Panc1 (cell line): ENCODE results near the gene KLF15. TPM values are rescaled to one million over a fixed set of nuclear protein-coding genes. Genes with fewer than 3 reads are reported as not detected.

Experiments used
- ATAC-seq: fragments of 200-7000 bp; cut with Tn5 transposase; 2 replicates; pipeline ENCODE4 v1.9.1; 2020; ENCODE audit warnings: mild to moderate bottlenecking, moderate library complexity
- BruUV-seq: library from RNA; stranded (reverse); fragments of 400-500 nt; replicated peaks from 2 replicates; lab custom pipeline; 2021; lab: Mats Ljungman, UMichigan
- CTCF ChIA-PET: fragments of 300-600 bp; sonication (Branson Sonifier 250); formaldehyde crosslinking; loops from one replicate; lab custom pipeline; 2022; ENCODE audit warnings: antibody characterized with exemption; lab: Charles Lee
- POLR2A ChIA-PET: fragments of 300-600 bp; sonication (Branson Sonifier 250); formaldehyde crosslinking; loops from one replicate; lab custom pipeline; 2022; ENCODE audit warnings: antibody characterized with exemption; lab: Charles Lee
- DNase-seq: peaks from one replicate; pipeline ENCODE4 v3.0.0-alpha.2; 2010; ENCODE audit warnings: low read depth, low spot score
- H3K27ac ChIP-seq: 2 replicates; pipeline ENCODE4 v1.5.1; 2011; ENCODE audit warnings: mild to moderate bottlenecking, low read length, inconsistent platforms
- H3K27me3 ChIP-seq: fragments of 200-500 bp; sonication (Bioruptor generic); 2 replicates; pipeline ENCODE4 v1.6.0; 2014; ENCODE audit warnings: low read length, inconsistent platforms; ENCODE audit not compliant: control insufficient read depth, insufficient read depth
- H3K36me3 ChIP-seq: fragments of 200-500 bp; sonication (Bioruptor generic); 2 replicates; pipeline ENCODE4 v1.5.1; 2014; ENCODE audit warnings: inconsistent platforms, mild to moderate bottlenecking, low read length, moderate library complexity; ENCODE audit not compliant: control insufficient read depth, insufficient read depth
- H3K4me1 ChIP-seq: 2 replicates; pipeline ENCODE4 v1.5.1; 2011; ENCODE audit warnings: inconsistent platforms, mild to moderate bottlenecking, low read length, moderate library complexity; ENCODE audit not compliant: control insufficient read depth, insufficient read depth
- H3K4me3 ChIP-seq, 2 experiments: 2 replicates each; pipeline ENCODE4 v1.5.1; 2011 to 2012; ENCODE audit warnings: low read depth in 2 of 2, low read length in 2 of 2, mild to moderate bottlenecking in 2 of 2, inconsistent platforms in 1 of 2, moderate library complexity in 1 of 2
- H3K9me3 ChIP-seq: fragments of 200-500 bp; sonication (Bioruptor generic); 2 replicates; pipeline ENCODE4 v1.5.1; 2014; ENCODE audit warnings: low read depth, mild to moderate bottlenecking, inconsistent platforms, low read length, moderate library complexity; ENCODE audit not compliant: control insufficient read depth, insufficient read depth
- CTCF ChIP-seq: fragments of 450-650 bp; IDR thresholded peaks from 2 replicates; pipeline ENCODE4 v1.5.1; 2017; ENCODE audit warnings: mild to moderate bottlenecking
- POLR2AphosphoS5 ChIP-seq: IDR thresholded peaks from 2 replicates; pipeline ENCODE4 v1.6.1; 2012; ENCODE audit warnings: mild to moderate bottlenecking, low read depth, low read length, moderate library complexity
- SIN3A ChIP-seq: IDR thresholded peaks from 2 replicates; pipeline ENCODE4 v1.6.1; 2012; ENCODE audit warnings: low read depth, mild to moderate bottlenecking, low read length, moderate library complexity, borderline replicate concordance; ENCODE audit not compliant: insufficient read depth
- TCF7L2 ChIP-seq: IDR thresholded peaks from 2 replicates; pipeline ENCODE4 v1.6.1; 2011; ENCODE audit warnings: mild to moderate bottlenecking, low read depth, low read length, inconsistent platforms
- in situ Hi-C: cut with HindIII; loops from 2 replicates; pipeline ENCODE4 v1.10.0; 2016; ENCODE audit warnings: low sequenced_read_pairs, low pct_unique_long_range_greater_than_20kb
- intact Hi-C: fragments of 100-400 bp; cut with micrococcal nuclease; formaldehyde crosslinking; loops from one replicate; pipeline ENCODE4 v1.10.0; 2022; ENCODE audit not compliant: unreplicated experiment
- total RNA-seq: library from RNA; stranded (reverse); gene quantifications from one replicate; pipeline ENCODE4 v1.2.1, GENCODE V29; 2021; ENCODE audit not compliant: unreplicated experiment
- TF ChIP-seq, protein P1 (sequence below), 2 experiments: IDR thresholded peaks; 2 replicates each; pipeline ENCODE4 v1.6.1; 2011 to 2012; ENCODE audit warnings: low read depth in 2 of 2, control low read depth in 1 of 2, low read length in 1 of 2, mild to moderate bottlenecking in 1 of 2, moderate library complexity in 1 of 2; ENCODE audit not compliant: insufficient read depth in 1 of 2

Gene KLF15
- total RNA-seq, 1 experiment from 2014 or later: 0.10 TPM

GRCh38 chr3:126361211-126361610 is 4.0 kb upstream of the KLF15 start:
- in situ Hi-C loops (no loop called here), intact Hi-C loops (no loop called here)
- DNase-seq: no peak
- no peak for ATAC-seq
- BruUV-seq: no TSS peak
- no peaks in the 10 kb centered on the region; the same call in 1 of the 2 replicates for H3K36me3 ChIP-seq
- TF ChIP-seq, protein P1, sequence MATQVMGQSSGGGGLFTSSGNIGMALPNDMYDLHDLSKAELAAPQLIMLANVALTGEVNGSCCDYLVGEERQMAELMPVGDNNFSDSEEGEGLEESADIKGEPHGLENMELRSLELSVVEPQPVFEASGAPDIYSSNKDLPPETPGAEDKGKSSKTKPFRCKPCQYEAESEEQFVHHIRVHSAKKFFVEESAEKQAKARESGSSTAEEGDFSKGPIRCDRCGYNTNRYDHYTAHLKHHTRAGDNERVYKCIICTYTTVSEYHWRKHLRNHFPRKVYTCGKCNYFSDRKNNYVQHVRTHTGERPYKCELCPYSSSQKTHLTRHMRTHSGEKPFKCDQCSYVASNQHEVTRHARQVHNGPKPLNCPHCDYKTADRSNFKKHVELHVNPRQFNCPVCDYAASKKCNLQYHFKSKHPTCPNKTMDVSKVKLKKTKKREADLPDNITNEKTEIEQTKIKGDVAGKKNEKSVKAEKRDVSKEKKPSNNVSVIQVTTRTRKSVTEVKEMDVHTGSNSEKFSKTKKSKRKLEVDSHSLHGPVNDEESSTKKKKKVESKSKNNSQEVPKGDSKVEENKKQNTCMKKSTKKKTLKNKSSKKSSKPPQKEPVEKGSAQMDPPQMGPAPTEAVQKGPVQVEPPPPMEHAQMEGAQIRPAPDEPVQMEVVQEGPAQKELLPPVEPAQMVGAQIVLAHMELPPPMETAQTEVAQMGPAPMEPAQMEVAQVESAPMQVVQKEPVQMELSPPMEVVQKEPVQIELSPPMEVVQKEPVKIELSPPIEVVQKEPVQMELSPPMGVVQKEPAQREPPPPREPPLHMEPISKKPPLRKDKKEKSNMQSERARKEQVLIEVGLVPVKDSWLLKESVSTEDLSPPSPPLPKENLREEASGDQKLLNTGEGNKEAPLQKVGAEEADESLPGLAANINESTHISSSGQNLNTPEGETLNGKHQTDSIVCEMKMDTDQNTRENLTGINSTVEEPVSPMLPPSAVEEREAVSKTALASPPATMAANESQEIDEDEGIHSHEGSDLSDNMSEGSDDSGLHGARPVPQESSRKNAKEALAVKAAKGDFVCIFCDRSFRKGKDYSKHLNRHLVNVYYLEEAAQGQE (IDR thresholded peaks at IDR 0.05; ENCODE audit: insufficient read depth in 1 of 2, low read depth in 2 of 2, low read length in 1 of 2): no peak
- no peak for TF ChIP-seq TCF7L2
- TF ChIP-seq SIN3A: no peak
- TF ChIP-seq CTCF: no peak
- TF ChIP-seq POLR2AphosphoS5: no peak
- H3K9me3 ChIP-seq: no peaks in the 10 kb centered on the region
- H3K27me3 ChIP-seq: peaks cover 24% of the 10 kb centered on the region
- no peak overlapping the region for H3K27ac ChIP-seq
- ChIA-PET CTCF (no interaction called here), POLR2A (no interaction called here)
- H3K4me3 ChIP-seq: no peak overlapping the region
- peaks cover 8% of the 10 kb centered on the region for H3K4me1 ChIP-seq

- CTCF ChIA-PET: interaction anchor here (0.6 kb wide), 1 partner anchor 92 kb away, joined by 6 read pairs; no protein-coding TSS in a partner anchor
- DNase-seq (no peak), ATAC-seq (no peak)
- POLR2A ChIA-PET: interaction anchor here (0.6 kb wide), 1 partner anchor 95 kb away, joined by 3 read pairs; no protein-coding TSS in a partner anchor
- H3K4me1 ChIP-seq: peaks cover 13% of the 10 kb centered on the region
- BruUV-seq: no TSS peak
- no peak overlapping the region for H3K27ac ChIP-seq
- no peaks in the 10 kb centered on the region; the same call in 1 of the 2 replicates for H3K36me3 ChIP-seq
- intact Hi-C loops: no loop called here
- no peak overlapping the region for H3K4me3 ChIP-seq
- TF ChIP-seq TCF7L2: no peak
- TF ChIP-seq, protein P1 (IDR thresholded peaks at IDR 0.05; ENCODE audit: insufficient read depth in 1 of 2, low read depth in 2 of 2, low read length in 1 of 2): no peak
- no peak for TF ChIP-seq POLR2AphosphoS5
- TF ChIP-seq SIN3A: no peak
- no peak for TF ChIP-seq CTCF
- no peaks in the 10 kb centered on the region for H3K9me3 ChIP-seq
- H3K27me3 ChIP-seq: peaks cover 24% of the 10 kb centered on the region
- in situ Hi-C loops: no loop called here
Measured at GRCh38 chr3:126360714-126361060, 3.5 kb upstream of the KLF15 start.
